ENCODE measurements around the gene POLR1A.

POLR1A gene

DNA sequence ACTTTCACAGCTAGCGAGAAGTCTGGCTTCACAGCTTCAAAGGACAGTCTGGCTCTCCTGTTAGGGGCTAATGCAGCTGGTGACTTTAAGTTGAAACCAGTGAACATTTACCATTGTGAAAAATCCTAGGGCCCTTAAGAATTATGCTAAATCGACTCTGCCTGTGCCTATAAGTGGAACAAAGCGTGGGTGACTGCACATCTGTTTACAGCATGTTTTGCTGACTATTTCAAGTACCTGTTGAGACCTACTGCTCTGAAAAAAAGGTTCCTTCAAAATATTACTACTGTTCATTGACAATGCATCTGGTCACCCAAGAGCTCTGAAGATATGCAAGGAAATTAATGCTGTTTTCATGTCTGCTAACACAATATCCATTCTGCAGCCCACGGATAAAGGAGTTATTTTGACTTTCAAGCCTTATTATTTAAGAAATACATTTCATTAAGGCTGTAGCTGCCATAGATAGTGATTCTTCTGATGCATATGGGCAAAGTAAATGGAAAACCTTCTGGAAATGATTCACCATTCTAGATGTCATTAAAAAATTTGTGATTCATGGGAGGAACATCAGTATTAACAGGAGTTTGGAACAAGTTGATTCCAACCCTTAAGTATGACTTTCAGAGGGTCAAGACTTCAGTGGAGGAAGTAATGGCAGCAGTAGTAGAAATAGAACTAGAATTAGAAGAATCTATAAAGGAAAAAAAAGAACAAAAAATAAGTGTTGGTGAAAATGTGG lies 48.9 kb downstream of the POLR1A start:
- no peak for DNase-seq

DNA sequence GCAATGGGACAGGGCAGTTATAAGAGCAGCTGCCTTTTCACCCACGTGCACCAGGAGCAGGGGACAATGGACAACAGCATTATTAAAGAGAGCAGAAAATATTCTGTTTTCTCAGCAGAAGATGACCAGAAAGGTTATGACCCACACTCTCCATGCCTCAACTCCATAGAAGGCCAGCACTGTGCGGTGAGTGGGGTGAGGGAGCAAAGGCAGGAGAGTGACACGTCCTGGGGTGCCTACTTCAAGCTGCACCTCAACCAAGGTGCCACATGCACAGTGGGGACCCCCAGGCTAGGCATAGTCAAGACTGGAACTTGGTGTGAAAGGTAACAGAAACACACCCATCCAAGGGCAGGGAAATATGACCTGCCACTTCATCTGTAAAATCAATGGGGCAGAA lies 50.4 kb downstream of the POLR1A start:
- no peak for DNase-seq

DNA sequence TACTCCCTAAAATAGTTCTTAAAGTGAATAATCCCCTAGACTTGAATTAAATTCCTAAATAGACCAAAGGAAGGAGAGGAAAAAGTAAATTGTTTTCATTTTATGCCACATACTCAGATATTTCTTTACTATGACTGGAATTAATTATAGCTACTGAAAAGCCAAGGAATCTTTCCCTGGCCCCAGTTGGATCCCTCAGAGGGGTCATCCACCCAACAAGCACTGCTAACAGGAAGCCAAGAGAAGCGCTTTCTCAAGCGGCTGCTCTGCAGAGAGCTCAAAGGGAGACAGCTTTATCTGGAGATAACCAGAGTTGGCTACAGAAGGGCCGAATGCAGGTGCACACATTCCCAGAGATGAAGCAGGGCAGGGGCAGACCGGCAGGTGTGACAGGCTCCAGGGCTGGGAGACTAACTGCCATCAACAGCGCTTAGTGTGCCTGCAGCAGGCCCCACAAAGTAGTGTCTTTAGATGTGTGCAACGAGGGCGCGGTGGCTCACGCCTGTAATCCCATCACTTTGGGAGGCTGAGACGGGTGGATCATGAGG lies 51.1 kb downstream of the POLR1A start:
- DNase-seq: no peak

DNA sequence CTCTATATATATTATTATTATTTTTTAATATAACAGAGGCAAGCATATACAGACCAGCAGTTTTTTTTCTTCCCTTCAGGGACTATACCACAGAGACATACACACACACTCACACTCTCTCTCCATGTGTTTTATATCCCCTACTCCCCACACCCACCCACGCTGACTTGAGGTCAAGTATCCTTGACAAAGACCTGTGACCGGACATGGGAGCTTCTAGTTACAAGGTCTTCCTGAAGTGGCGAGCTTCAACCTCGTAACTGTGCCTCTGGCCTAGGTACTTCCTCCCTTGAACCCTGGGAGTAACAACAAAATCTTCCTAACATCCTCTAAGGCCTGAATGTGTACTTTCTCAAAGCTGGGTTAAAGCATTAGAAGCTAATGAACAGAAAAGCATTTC lies 52.5 kb downstream of the POLR1A start:
- DNase-seq: no peak

DNA sequence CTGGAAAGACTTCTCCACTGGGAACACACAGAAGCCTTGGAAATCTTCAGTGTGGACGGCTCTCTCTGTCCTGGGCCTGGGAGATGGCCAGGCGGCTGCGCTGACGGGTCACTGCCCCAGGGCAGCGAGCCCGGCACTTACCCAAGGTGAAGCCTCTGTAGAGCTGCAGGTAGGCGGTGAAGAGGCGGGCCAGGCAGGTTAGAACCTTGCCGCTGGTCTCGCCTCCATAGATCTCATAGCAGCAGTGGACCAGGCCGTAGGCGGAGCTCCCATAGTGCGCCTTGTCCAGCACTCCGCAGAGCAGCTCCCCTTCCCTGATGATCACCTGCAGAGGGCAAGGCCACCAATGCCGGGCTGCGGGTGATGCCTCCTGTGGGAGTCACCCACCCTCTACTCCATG lies 53.0 kb downstream of the POLR1A start:
- DNase-seq: no peak

DNA sequence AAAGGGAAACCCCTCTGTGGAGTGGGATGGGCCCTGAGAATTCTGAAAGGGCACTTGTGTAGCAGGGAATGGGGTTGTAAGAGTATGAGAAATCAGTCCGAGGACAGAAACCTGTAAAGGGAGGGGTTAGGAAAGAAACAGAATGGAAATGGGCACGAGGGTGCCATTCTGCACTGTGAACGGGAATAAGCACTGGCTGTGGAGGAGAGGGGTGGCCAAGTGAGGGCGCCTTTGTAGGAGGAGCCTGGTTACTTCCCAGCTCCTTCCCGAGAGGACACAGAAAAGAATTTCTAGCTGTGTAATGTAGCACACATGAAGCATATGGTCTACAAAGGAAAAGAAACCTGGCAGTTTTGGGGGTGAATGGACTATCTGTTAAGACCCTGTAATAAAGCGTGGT lies 53.4 kb downstream of the POLR1A start:
- no peak for DNase-seq

DNA sequence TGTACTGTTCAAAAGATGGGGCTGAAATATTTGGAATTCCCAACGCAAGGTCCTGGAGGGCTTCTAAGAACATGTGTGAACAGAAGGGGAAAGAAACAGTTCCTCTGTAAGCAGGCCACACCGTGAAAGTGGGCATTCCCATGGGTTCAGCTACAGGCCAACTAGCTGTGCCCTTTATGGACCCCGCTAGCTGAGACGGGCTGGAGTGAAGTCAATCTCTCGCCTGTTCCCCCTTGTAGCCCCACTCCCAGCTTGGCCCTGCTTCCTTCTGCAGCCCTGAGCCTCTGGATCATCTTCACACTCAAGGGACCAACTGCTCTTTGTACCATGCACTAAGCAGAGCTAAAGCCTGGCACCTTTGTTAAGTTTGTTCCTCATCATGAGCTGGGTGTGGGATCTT lies 55.4 kb downstream of the POLR1A start:
- DNase-seq: no peak

DNA sequence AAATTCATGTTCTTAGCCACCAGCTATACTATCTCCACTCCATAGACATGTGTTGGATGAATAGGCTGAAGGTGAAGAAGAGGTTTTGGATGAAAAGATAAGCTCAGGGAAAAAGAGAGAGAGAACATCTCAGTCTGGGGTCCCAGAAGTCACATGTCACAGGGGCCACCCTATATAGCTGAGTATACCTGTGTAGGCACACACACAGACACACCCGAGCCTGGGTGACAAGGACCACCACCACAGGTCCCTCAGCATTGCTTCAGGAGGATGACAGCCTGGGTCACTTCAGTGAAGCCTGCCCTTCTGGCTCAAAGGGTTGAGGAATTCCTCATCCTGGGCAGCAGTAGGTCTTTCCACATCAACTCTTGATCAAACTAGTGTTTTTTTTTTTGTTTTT lies 56.2 kb downstream of the POLR1A start:
- DNase-seq: no peak

DNA sequence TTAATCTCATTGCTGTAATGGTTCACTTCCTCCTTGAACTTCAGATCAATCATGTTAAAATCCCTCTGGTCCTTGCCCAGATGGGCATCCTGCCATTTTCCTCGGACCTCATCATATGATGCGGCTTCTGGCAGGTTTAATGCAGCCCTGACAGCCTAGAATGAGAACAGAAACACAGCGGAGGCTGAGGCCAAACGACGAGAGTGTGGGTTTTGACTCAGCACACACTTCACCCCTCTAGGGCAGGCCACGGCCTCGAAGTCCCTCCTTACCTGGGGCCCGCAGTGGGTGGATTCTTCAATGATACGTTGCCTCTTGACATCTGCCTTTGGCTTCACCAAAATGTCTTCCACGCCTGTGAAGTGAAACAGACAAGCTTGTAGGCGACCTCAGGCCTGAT lies 56.8 kb downstream of the POLR1A start:
- DNase-seq: no peak

DNA sequence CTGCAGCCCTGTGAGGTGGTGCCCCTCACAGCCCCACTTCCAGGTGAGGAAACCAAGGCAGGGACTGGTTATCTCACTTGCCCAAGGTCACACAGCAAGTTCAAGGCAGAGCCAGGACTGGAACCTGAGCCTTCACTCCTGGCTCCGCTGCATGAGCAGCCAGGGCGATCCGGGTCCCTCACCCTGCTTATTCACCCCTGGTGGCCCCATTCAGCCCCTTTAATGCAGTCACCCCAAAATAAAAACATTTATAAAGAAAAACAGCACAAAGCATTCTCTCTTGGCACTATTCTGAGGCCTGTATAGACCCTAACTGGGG lies 57.3 kb downstream of the POLR1A start:
- no peak for DNase-seq

DNA sequence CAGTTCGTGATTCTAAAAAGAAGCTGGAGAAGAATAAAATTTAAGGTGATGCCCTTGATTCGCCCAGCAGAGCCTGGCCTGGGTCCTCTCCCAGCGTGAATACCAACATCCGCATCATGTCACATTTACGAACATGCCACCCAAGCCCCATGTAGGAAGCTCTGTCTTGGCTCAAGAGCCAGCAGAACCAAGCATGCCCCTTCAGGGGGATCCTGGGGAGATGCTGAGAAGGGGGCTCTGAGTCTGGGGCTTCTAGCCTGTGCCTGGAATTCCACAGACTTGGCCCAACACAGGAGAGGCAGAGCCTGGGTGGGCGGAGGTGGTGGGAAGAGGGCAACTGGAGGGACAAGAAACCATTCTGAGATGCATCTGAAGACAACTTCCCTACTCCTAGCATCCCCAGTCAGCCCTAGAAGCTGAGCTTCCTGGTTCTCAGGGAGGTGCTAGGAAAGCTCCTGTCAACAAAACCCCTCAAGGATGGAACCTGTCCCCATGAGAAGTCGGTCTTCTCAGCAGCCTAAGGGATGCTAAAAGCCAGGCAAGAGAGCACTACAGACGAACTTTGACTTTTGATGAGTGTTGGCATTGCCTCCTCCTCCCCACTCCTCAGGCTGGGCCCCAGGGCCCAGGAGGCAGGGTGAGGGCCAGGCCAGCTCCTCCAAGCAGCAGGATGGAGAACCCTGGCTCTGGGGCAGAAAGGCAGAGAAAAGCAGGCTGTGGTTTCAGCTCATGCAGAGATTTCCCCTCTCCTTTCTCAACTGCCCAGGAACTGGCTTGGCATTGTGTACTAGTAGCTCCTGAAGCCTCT lies 57.9 kb downstream of the POLR1A start:
- no peak for DNase-seq

DNA sequence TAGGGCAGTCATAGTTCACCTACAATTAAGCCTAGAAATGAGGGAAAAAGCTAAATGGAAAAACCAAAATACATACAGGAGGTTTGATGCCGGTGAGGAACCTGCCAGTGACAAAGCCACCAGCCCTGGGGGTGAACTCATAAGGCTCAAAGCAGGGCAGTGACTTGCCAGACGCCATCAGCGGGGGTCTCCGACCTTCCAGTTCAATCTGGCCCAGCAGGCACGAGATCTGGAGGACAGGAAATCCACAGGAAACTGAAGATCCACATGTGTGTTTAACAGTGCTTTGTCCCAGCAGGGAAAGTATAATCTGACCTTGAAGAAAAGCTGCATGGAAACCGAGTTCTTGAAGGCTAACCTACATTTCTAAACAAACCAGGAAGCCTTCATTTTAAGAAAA lies 60.1 kb downstream of the POLR1A start:
- DNase-seq: no peak

DNA sequence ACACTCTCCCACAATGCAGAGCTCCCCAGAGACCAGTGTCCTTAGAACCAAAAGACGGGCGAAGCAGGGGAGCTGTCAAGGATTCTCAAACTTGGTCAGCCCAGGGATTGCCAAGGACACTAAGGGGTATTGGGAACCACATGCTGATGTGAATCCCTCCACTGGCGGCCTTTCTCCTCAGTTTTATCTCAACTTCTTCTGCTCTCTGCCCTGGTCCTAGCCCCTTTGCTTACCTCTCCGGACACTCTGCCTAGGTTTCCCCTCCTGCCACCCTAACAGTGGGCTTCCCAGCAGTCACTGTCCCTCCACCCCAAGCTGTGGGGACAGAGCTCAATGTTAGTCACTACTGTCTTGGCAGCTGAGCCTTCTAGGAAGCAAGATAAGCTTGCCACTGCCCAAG lies 61.1 kb downstream of the POLR1A start:
- no peak for DNase-seq

DNA sequence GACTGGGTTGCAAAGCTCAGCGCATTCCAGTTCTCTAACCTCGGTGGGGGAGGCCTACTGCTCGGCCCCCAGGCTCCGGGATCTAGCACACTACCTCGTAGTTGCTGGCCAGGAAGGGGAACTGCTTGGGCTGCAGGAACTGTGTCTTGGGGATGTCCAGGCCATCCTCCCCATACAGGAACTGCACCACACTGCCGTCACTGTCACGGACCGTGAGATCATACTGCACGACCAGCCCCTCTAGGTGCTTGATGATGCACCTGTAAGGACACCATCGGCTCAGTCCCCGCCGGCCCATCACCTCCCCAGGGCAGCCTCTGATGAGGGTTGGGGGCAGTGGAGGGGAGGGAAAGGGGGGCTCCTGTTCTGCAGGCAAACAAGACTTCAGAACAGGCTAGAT lies 61.6 kb downstream of the POLR1A start:
- no peak for DNase-seq

DNA sequence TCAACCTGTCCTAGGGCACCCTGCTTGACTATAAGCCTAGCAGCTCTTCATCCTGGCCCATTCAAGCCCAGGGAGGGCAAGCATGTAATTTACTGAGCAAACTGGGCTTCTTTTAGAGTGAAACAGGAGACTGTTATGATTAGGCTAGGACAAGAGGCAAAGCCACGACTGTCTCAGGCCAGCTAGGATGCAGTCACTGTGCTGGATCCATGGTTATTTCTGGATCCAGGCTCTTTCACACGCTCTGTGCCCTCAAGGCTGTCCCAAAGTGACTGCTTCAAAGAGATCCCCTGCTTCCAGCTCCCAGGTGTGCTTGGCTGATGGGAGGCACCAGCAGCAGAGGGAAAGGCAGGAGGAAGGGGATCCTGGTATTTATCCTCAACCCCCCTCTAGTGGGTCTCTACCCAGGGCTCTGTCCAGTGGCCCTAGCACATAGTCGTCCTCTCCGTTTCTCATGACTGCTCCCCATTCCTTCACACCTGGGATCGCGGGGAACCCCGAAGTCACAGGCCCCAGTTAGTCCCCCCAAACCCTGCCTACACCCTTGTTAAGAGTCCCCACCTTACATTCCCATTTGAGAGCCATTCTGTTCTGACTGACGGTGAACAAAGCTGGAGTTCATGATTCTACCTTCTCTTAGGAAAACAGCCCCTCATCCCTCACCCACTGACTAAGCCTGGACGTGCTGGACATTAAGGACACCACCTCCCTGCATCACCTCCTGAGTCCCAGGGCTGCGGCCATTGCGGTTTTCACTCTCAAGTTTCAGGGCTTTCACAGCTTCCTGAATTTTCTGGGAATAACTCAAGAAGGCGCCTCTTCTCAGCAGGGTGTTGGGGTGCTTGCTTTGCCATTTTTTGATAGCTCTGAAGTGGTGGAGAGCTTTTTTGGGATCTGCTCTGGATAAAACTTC lies 63.2 kb downstream of the POLR1A start:
- DNase-seq: no peak

DNA sequence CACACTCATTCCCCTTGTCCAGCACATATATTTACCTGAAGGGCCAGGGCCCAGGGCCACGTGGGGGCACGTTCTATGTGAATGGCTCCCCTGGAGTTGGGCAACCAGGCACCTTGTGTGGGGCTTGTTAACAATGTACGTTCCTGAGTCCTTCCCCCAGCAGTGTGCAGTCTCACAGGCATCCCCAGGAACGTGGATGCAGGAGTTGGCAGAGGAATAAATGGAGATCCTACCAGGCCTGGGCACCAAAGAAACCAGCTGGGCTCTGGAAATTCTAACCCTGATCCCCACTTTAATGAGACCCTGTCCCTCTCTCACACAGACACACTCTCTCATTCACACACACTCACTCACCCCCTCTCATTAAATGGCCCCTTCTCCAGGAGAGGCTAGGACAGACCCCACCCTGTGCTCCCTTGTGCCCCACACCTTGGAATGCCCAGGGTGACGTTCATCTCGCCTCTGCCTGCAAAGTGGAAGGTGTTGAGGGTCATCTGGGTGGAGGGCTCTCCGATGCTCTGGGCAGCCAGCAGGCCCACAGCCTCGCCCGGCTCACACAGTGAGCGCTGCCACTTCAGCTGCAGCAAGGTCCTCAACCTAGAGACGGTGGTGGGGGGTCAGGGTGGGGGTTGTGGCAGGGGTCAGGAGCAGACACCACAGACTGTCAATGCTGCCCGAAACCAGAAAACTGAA lies 65.6 kb downstream of the POLR1A start:
- DNase-seq: no peak

DNA sequence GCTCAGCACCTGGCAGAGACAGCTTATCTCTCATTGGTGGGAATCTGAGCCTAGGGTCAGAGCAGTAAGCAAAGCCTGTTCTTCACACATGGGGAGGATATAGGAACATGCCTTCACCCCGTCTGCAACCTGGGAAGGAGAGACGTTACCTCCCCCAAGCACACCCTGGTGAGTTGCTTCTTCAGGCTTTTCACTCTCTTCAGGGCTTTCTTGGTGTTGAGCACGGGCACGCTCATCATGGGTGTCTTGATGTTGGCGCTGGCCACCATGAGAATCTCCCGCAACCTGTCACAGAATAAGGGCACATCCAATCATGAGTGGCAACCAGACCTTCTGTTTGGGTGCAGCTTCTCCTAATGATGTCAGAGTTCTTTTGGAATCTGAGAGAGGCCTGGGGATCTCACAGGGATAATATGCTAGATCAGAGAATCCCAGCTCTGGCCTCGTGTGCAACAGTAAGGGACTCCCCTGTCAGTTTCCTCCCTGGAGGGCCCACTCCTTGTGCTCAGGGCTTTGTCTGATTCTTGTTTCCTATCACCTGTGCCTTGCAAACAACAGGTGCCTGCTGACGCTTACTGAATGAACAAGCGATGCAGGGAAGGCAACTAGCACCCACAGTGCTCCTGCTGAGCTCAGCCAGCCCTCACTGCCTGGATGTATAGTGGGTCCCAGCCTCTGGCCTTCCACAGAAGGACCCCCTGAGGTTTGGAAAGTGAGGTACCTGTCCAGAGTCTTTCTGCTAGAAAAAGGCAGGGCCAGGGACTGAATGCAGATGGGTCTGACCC lies 66.3 kb downstream of the POLR1A start:
- DNase-seq: no peak

DNA sequence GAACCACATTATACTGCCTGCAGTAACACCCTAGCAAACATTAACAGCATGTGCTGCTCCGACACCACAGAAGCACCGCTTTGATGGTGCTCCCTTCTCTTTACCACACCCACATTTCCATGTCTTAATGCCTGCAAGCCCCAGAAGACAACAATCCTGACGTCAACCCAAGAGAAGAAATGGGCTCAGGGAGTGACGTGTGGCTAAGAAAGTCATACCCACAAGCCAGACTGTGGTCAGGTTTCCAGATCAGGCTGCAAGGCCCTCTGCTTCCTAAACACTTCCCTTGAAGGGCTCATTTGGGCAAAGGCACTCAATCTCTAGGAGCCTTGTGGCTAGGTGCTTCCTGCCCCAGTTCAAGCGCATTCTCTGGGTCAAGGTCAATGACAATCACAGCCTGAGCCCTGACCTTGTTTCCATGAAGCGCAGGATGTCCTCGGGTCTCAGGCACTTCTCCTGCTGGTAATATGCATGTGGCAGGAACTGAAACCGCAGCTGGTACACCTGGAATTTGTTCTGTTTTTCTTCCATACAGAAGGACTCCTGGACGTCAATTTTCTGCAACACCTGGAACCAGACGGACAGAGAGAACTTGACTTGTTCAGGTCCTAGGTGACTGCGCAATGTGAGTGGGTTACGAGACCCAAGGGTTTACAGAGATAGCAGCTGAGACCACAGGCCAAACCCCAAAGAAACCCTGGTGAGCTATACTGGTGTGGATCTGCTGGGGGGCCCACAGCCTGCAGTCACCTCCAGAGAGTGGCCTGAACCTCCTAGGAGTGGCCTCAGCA lies 67.2 kb downstream of the POLR1A start:
- no peak for DNase-seq

DNA sequence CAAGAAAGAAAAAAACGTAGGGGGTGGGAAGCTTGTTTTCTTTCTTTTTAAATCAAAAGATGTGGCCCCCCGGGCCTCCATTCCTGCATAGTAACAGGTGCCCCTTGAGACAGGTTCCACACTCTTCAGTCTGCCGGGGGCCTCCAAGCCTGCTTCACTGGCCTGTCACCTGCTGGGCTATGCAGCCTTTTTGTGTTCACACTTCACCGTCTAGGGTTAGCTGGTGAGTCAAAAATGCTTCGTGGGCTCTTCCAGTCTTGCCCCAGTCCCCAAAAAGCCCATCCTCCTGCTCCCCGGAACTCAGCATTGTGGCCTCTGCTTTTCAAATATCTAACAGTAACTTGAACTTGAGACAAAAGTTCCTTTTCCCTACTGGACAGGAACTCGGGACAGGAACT lies 67.9 kb downstream of the POLR1A start:
- no peak for DNase-seq

DNA sequence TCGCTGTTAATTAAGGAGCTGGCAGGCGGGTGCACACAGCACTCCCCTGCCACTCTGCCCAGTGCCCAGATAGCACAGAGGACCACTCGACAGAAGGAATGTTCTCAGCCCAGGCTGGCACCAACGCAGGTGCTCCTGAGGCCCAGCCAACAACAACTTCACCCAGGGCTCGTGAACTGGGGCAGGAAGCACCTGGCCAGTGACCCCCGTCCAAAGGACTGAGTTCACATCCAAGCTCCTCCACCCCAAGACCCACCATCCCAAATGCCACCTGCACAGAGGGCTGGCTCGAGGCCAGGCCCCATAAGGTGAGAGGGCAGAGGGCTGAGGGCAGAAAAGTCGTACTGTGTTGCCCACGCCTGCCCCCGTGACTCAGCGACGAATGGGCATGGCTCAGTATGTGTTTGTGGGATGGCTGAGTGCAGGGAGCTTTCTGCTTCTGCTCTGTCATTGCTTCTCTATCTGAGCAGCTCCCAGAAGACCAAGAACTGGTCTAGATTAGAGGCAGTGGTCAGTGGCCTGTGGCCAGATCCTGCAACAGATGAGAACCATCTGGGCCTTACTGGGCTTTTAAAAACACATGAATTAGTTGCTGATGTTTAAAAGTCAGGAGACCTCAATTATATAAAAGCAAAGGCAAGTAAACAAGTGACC lies 68.4 kb downstream of the POLR1A start:
- no peak for DNase-seq

Data from hippocampal formation (tissue), 2 donors.